ENCODE measurements around the gene PRMT3.
A peak's percentile ranks its signal among the peaks of the same experiment; 100 is the strongest.

The PRMT3 gene

DNA sequence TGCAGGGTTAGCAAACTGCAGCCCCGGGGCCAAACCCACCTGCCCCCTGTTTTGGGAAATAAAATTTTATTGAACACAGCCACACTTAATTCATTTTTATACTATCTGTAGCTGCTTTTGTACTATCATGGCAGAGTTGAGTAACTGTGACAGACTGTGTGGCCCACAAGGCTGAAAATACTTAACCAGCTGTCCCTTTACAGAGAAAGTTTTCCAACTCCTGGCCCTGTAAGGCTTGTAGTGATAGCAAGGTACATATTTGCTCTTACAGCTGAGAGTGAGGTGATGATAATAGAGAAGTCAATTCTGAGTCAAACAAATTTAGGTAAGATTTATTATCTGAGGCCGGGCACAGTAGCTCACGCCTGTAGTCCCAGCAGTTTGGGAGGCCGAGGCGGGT lies 124.5 kb downstream of the PRMT3 start:
- Histone ChIP-seq H3K36me3 (ENCODE audit: low read depth) (peaks cover 8% of the 10 kb centered on the region), H3K27ac (ENCODE audit: poor library complexity, severe bottlenecking) (no peak overlapping the region), H3K4me3 (ENCODE audit: severe bottlenecking) (no peak overlapping the region), H3K9me3 (ENCODE audit: severe bottlenecking) (no peaks in the 10 kb centered on the region), H3K27me3 (ENCODE audit: insufficient read depth, poor library complexity, severe bottlenecking) (no peaks in the 10 kb centered on the region), H3K4me1 (ENCODE audit: insufficient read depth, poor library complexity, severe bottlenecking) (no peaks in the 10 kb centered on the region)
- no peak for TF ChIP-seq CTCF (IDR thresholded peaks at IDR 0.05; ENCODE audit: poor library complexity, severe bottlenecking)
- DNase-seq (ENCODE audit: low spot score) (no peak), ATAC-seq (ENCODE audit: low read depth) (no peak)

- no peak for ATAC-seq (ENCODE audit: low read depth)
- H3K4me3 ChIP-seq (ENCODE audit: severe bottlenecking) = no peak overlapping the region
- H3K27me3 ChIP-seq (ENCODE audit: insufficient read depth, poor library complexity, severe bottlenecking) = no peaks in the 10 kb centered on the region
- TF ChIP-seq CTCF (IDR thresholded peaks at IDR 0.05; ENCODE audit: poor library complexity, severe bottlenecking) = no peak
- no peak for DNase-seq (ENCODE audit: low spot score)
- H3K9me3 ChIP-seq (ENCODE audit: severe bottlenecking) = no peaks in the 10 kb centered on the region
- H3K36me3 ChIP-seq (ENCODE audit: low read depth) = peaks cover 7% of the 10 kb centered on the region; the same call in 1 of the 2 replicates
- no peak overlapping the region for H3K27ac ChIP-seq (ENCODE audit: poor library complexity, severe bottlenecking)
- no peaks in the 10 kb centered on the region for H3K4me1 ChIP-seq (ENCODE audit: insufficient read depth, poor library complexity, severe bottlenecking)
Measured at GRCh38 chr11:20512869-20513268, 125.4 kb downstream of the PRMT3 start.

DNA sequence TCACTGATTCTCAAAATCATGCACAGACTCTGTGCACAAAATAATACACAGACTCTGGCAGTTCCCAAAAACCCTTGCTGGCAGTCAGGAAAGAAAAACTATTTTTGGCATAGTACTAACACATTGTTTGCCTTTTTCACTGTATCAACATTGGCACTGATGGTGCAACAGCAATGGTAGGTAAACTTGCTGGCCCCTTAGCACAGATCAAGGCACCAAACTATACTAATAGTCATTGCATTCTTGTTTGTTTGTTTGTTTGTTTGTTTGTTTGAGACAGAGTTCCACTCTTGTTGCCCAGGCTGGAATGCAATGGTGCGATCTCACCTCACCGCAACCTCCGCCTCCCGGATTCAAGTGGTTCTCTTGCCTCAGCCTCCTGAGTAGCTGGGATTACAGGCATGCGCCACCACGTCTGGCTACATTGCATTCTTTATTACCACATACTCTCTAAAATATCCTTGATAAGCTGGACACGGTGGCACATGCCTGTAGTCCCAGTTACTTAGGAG lies 130.9 kb downstream of the PRMT3 start:
- no peaks in the 10 kb centered on the region for H3K9me3 ChIP-seq (ENCODE audit: severe bottlenecking)
- ATAC-seq (ENCODE audit: low read depth) = no peak
- no peaks in the 10 kb centered on the region for H3K4me1 ChIP-seq (ENCODE audit: insufficient read depth, poor library complexity, severe bottlenecking)
- TF ChIP-seq CTCF (IDR thresholded peaks at IDR 0.05; ENCODE audit: poor library complexity, severe bottlenecking) = no peak
- H3K27ac ChIP-seq (ENCODE audit: poor library complexity, severe bottlenecking) = no peak overlapping the region
- H3K27me3 ChIP-seq (ENCODE audit: insufficient read depth, poor library complexity, severe bottlenecking) = no peaks in the 10 kb centered on the region
- DNase-seq (ENCODE audit: low spot score) = no peak
- no peaks in the 10 kb centered on the region for H3K36me3 ChIP-seq (ENCODE audit: low read depth)
- H3K4me3 ChIP-seq (ENCODE audit: severe bottlenecking) = no peak overlapping the region

- Histone ChIP-seq H3K4me3 (ENCODE audit: severe bottlenecking) (no peak overlapping the region), H3K9me3 (ENCODE audit: severe bottlenecking) (no peaks in the 10 kb centered on the region), H3K36me3 (ENCODE audit: low read depth) (no peaks in the 10 kb centered on the region), H3K27me3 (ENCODE audit: insufficient read depth, poor library complexity, severe bottlenecking) (no peaks in the 10 kb centered on the region), H3K27ac (ENCODE audit: poor library complexity, severe bottlenecking) (no peak overlapping the region), H3K4me1 (ENCODE audit: insufficient read depth, poor library complexity, severe bottlenecking) (no peaks in the 10 kb centered on the region)
- no peak for TF ChIP-seq CTCF (IDR thresholded peaks at IDR 0.05; ENCODE audit: poor library complexity, severe bottlenecking)
- ATAC-seq (ENCODE audit: low read depth) (no peak), DNase-seq (ENCODE audit: low spot score) (no peak)
Measured at GRCh38 chr11:20522536-20522935, 135.0 kb downstream of the PRMT3 start.

GRCh38 chr11:20529757-20530156 lies 142.2 kb downstream of the PRMT3 start:
- H3K4me3 ChIP-seq (ENCODE audit: severe bottlenecking) = no peak overlapping the region
- ATAC-seq (ENCODE audit: low read depth) = peak; percentile 23; the same call in 1 of the 3 replicates
- no peak for DNase-seq (ENCODE audit: low spot score)
- no peaks in the 10 kb centered on the region for H3K36me3 ChIP-seq (ENCODE audit: low read depth)
- TF ChIP-seq CTCF (IDR thresholded peaks at IDR 0.05; ENCODE audit: poor library complexity, severe bottlenecking) = no peak
- no peaks in the 10 kb centered on the region for H3K9me3 ChIP-seq (ENCODE audit: severe bottlenecking)
- H3K4me1 ChIP-seq (ENCODE audit: insufficient read depth, poor library complexity, severe bottlenecking) = no peaks in the 10 kb centered on the region
- H3K27me3 ChIP-seq (ENCODE audit: insufficient read depth, poor library complexity, severe bottlenecking) = no peaks in the 10 kb centered on the region
- H3K27ac ChIP-seq (ENCODE audit: poor library complexity, severe bottlenecking) = no peak overlapping the region

Measured in RWPE2 (cell line).